K562 (cell line): ENCODE measurements around the gene MIER2. TPM values are rescaled to one million over a fixed set of nuclear protein-coding genes. Genes with fewer than 3 reads are reported as not detected.

Source experiments
- ATAC-seq: fragments of 200-7000 bp; cut with Tn5 transposase; 3 replicates; pipeline ENCODE4 v1.9.1; 2020; ENCODE audit warnings: moderate library complexity
- BruUV-seq: library from RNA; stranded (reverse); fragments of 400-500 nt; replicated peaks from 2 replicates; lab custom pipeline; 2021; lab: Mats Ljungman, UMichigan
- CTCF ChIA-PET: fragments of 300-600 bp; formaldehyde crosslinking; extraction: SDS; loops from one replicate; lab custom pipeline; 2021; ENCODE audit warnings: low intra/inter-chr PET ratio; lab: Yijun Ruan, JAX
- POLR2A ChIA-PET: fragments of 300-600, 350-650 bp; sonication (Branson Sonifier 250); formaldehyde crosslinking; extraction: SDS; loops from one replicate; lab custom pipeline; 2021; ENCODE audit warnings: antibody characterized with exemption, inconsistent platforms; lab: Yijun Ruan, JAX
- DNase-seq, 4 experiments: peaks; one replicate each; pipeline versions ENCODE4 v3.0.0 to v3.0.0-alpha.2; 2011 to 2018; ENCODE audit warnings: low spot score in 3 of 4, mixed read lengths in 3 of 4; ENCODE audit errors: extremely low read depth in 1 of 4
- FAIRE-seq: peaks from 2 replicates; lab custom pipeline; 2011; peaks lifted over from hg19 to GRCh38; lab: Jason Lieb, UNC
- H2AFZ ChIP-seq: 2 replicates; pipeline ENCODE4 v1.6.0; 2011; ENCODE audit warnings: low read depth, low read length, control low read depth, inconsistent platforms
- H3K27ac ChIP-seq: fragments of 200-600 bp; 3 replicates; pipeline ENCODE4 v1.8.0; 2011; ENCODE audit warnings: low read depth, mild to moderate bottlenecking, control low read depth, inconsistent platforms, low read length, moderate library complexity, mixed read lengths; ENCODE audit errors: extremely low read depth
- H3K27me3 ChIP-seq, 2 experiments: fragments of 300-600 bp in 1 of 2; 2 replicates in 1 of 2; 3 replicates in 1 of 2; pipeline versions ENCODE4 v1.6.0 to v1.8.0; 2011; ENCODE audit warnings: inconsistent platforms in 2 of 2, low read length in 2 of 2, mild to moderate bottlenecking in 1 of 2, mixed read lengths in 1 of 2, moderate library complexity in 1 of 2; ENCODE audit not compliant: control insufficient read depth in 2 of 2, insufficient read depth in 2 of 2
- H3K36me3 ChIP-seq: fragments of 300-600 bp; 3 replicates; pipeline ENCODE4 v1.8.0; 2011; ENCODE audit warnings: mild to moderate bottlenecking, low read length, inconsistent platforms; ENCODE audit not compliant: control insufficient read depth, insufficient read depth
- H3K4me1 ChIP-seq, 2 experiments: fragments of 200-600 bp in 1 of 2; replicated peaks in 1 of 2; 2 replicates in 1 of 2; 3 replicates in 1 of 2; pipeline versions ENCODE4 v1.5.1 to v1.8.0; 2011; ENCODE audit warnings: inconsistent platforms in 2 of 2, low read length in 2 of 2, mild to moderate bottlenecking in 1 of 2, mixed read lengths in 1 of 2, moderate library complexity in 1 of 2; ENCODE audit not compliant: control insufficient read depth in 2 of 2, insufficient read depth in 2 of 2
- H3K4me2 ChIP-seq: 2 replicates; pipeline ENCODE4 v1.6.1; 2011; ENCODE audit warnings: low read length, control low read depth, inconsistent platforms, mixed read lengths; ENCODE audit not compliant: insufficient read depth
- H3K4me3 ChIP-seq: fragments of 200-600 bp; sonication (generic), shearing (Covaris generic); 2 replicates; pipeline ENCODE4 v1.5.1; 2016; ENCODE audit warnings: control low read depth, inconsistent platforms
- H3K79me2 ChIP-seq: fragments of 200-600 bp; 3 replicates; pipeline ENCODE4 v1.8.0; 2011; ENCODE audit warnings: low read length, inconsistent platforms; ENCODE audit not compliant: control insufficient read depth, insufficient read depth
- H3K9ac ChIP-seq, 2 experiments: 2 replicates each; pipeline versions ENCODE4 v1.6.0 to v1.6.1; 2011; ENCODE audit warnings: low read depth in 2 of 2, low read length in 2 of 2, control low read depth in 1 of 2, inconsistent platforms in 1 of 2, mild to moderate bottlenecking in 1 of 2, mixed read lengths in 1 of 2; ENCODE audit not compliant: insufficient read depth in 1 of 2
- H3K9me1 ChIP-seq: one replicate; pipeline ENCODE4 v1.6.0; 2011; ENCODE audit warnings: inconsistent platforms, mild to moderate bottlenecking, low read length, moderate library complexity; ENCODE audit not compliant: control insufficient read depth, insufficient read depth
- H3K9me3 ChIP-seq: replicated peaks from 2 replicates; pipeline ENCODE4 v1.5.1; 2011; ENCODE audit warnings: low read depth, low read length, inconsistent platforms; ENCODE audit not compliant: control insufficient read depth, insufficient read depth
- H4K20me1 ChIP-seq: replicated peaks from 2 replicates; pipeline ENCODE4 v1.6.1; 2011; ENCODE audit warnings: low read length, inconsistent platforms, mixed read lengths; ENCODE audit not compliant: control insufficient read depth, insufficient read depth
- ARID2 ChIP-seq: fragments of 450-650 bp; IDR thresholded peaks from 2 replicates; pipeline ENCODE4 v1.6.1; 2017; ENCODE audit warnings: antibody characterized with exemption, mild to moderate bottlenecking
- CSDE1 ChIP-seq, 2 experiments: fragments of 450-650 bp; IDR thresholded peaks; 2 replicates each; pipeline ENCODE4 v1.6.1; 2016; ENCODE audit warnings: mild to moderate bottlenecking in 1 of 2
- E2F4 ChIP-seq: sonication (generic); formaldehyde crosslinking; IDR thresholded peaks from 2 replicates; pipeline ENCODE4 v1.8.0; 2022; ENCODE audit warnings: mild to moderate bottlenecking, low read depth, missing genetic modification reagents
- ELF1 ChIP-seq: fragments of 200-800 bp; sonication (Bioruptor generic); IDR thresholded peaks from 2 replicates; pipeline ENCODE4 v1.6.1; 2016; ENCODE audit warnings: missing genetic modification characterization, missing compliant biosample characterization
- NKRF ChIP-seq: fragments of 450-650 bp; IDR thresholded peaks from 2 replicates; pipeline ENCODE4 v1.6.1; 2016; ENCODE audit warnings: borderline replicate concordance
- NONO ChIP-seq, 2 experiments: fragments of 200-400 bp in 1 of 2; fragments of 450-650 bp in 1 of 2; formaldehyde crosslinking in 1 of 2; IDR thresholded peaks; 2 replicates each; pipeline ENCODE4 v1.6.1; 2017; ENCODE audit warnings: low read depth in 2 of 2, mild to moderate bottlenecking in 2 of 2, moderate library complexity in 2 of 2, low read length in 1 of 2
- NUFIP1 ChIP-seq: fragments of 450-650 bp; IDR thresholded peaks from 2 replicates; pipeline ENCODE4 v1.6.1; 2018; ENCODE audit not compliant: partially characterized antibody
- PHF20 ChIP-seq: fragments of 450-650 bp; IDR thresholded peaks from 2 replicates; pipeline ENCODE4 v1.6.1; 2018; ENCODE audit not compliant: partially characterized antibody
- SETDB1 ChIP-seq: IDR thresholded peaks from one replicate; pipeline ENCODE4 v1.6.1; 2012; ENCODE audit warnings: low read length, control low read depth, inconsistent platforms
- TBP ChIP-seq: optimal IDR thresholded peaks from 2 replicates; pipeline ENCODE3; 2011; ENCODE audit warnings: low read depth, low read length, improper control_type of control experiment
- ZNF175 ChIP-seq: fragments of 200-800 bp; sonication (Bioruptor generic); IDR thresholded peaks from 2 replicates; pipeline ENCODE4 v1.6.1; 2016; ENCODE audit warnings: low read depth, mild to moderate bottlenecking, missing genetic modification characterization, missing compliant biosample characterization
- ZNF282 ChIP-seq: sonication (generic); formaldehyde crosslinking; IDR thresholded peaks from 2 replicates; pipeline ENCODE4 v1.8.1; 2023; ENCODE audit warnings: missing genetic modification reagents
- ZNF592 ChIP-seq: fragments of 450-650 bp; IDR thresholded peaks from 2 replicates; pipeline ENCODE4 v1.6.1; 2017; ENCODE audit warnings: antibody characterized with exemption, mild to moderate bottlenecking
- WGBS: fragments of 100-300 bp; shearing (Covaris generic); methylation state at CpG from one replicate; pipeline ENCODE4 v1.1.6; 2016; ENCODE audit warnings: low coverage, mixed read lengths; ENCODE audit not compliant: insufficient coverage; ENCODE audit errors: missing lambda C conversion rate; 5-methylcytosine and 5-hydroxymethylcytosine counted together
- in situ Hi-C: fragments of 300-500 bp; cut with MboI; formaldehyde crosslinking; loops from 4 replicates; pipeline ENCODE4 v1.15.0; 2018; ENCODE audit warnings: inconsistent platforms, mixed read lengths
- intact Hi-C: fragments of 100-400 bp; cut with micrococcal nuclease; formaldehyde crosslinking; loops from 2 replicates; pipeline ENCODE4 v1.14.2; 2022
- polyA plus RNA-seq, 8 experiments: library from polyadenylated mRNA; depleted of rRNA in 4 of 8; stranded (reverse) in 5 of 8; unstranded in 3 of 8; fragments of >200 nt; fragmentation: Nextera tagmentation in 2 of 8; fragmentation: Illumina TruSeq in 1 of 8; extraction: Ambion mirVana in 2 of 8; extraction: Trizol in 1 of 8; gene quantifications; 2 replicates each; pipeline versions ENCODE4 v1.2.1 to v1.2.3, GENCODE V29; 2011 to 2014; ENCODE audit warnings: inconsistent platforms in 1 of 8, missing spikeins in 1 of 8
- total RNA-seq, 7 experiments: library from RNA; depleted of rRNA in 6 of 7; stranded (reverse); fragments of >200 nt in 6 of 7; fragmentation: Illumina TruSeq in 2 of 7; extraction: Trizol in 2 of 7; gene quantifications; 2 replicates each; pipeline versions ENCODE4 v1.2.1 to v1.2.3, GENCODE V29; 2011 to 2021; ENCODE audit warnings: low replicate concordance in 1 of 7

The MIER2 gene
- total and polyA plus RNA-seq, 9 of the 15 experiments (the other 6 are each of a cell fraction or from before 2014, with no cell fraction given), result 0.46 to 34.7 (median 15.6) TPM

- H3K27ac ChIP-seq, result no peak overlapping the region
- H3K4me1 ChIP-seq, result peaks cover 0 to 14% of the 10 kb centered on the region in 2 experiments; a peak in 2 of 5 replicates
- BruUV-seq, result no TSS peak
- ChIA-PET CTCF (no interaction called here), POLR2A (interaction anchor here (0.6 to 1.2 kb wide), 4 partner anchors 21 to 164 kb away, joined by 3 read pairs; no protein-coding TSS in a partner anchor)
- FAIRE-seq (no peak), DNase-seq (no peak), ATAC-seq (no peak)
- H3K79me2 ChIP-seq, result peaks cover 21% of the 10 kb centered on the region; the same call in 2 of the 3 replicates
- in situ Hi-C loops (no loop called here), intact Hi-C loops (no loop called here)
- H3K4me2 ChIP-seq, result no peak overlapping the region
- no peak overlapping the region for H2AFZ ChIP-seq
- no peaks in the 10 kb centered on the region for H4K20me1 ChIP-seq
- H3K36me3 ChIP-seq, result peaks cover 63% of the 10 kb centered on the region
- peaks cover 4% of the 10 kb centered on the region for H3K9me1 ChIP-seq
- H3K27me3 ChIP-seq, result no peaks in the 10 kb centered on the region
- no peak overlapping the region for H3K4me3 ChIP-seq
- 81% methylated on average over 16 of the region's 22 CpGs for WGBS
- H3K9me3 ChIP-seq, result peaks cover 3% of the 10 kb centered on the region; the same call in 1 of the 2 replicates
- peak overlapping the region in 1 of 2 experiments; percentile 4; a peak in 1 of 4 replicates for H3K9ac ChIP-seq
- TF ChIP-seq TBP, result no peak
- TF ChIP-seq E2F4 (CRISPR knock-in tag), result no peak
- TF ChIP-seq NUFIP1, result no peak
- no peak for TF ChIP-seq ARID2
- TF ChIP-seq NKRF, result no peak
- TF ChIP-seq NONO (IDR thresholded peaks at IDR 0.05; ENCODE audit: low read depth in 2 of 2, low read length in 1 of 2), result no peak
- no peak for TF ChIP-seq ZNF175 (CRISPR knock-in tag)
- no peak for TF ChIP-seq SETDB1
- no peak for TF ChIP-seq CSDE1 (IDR thresholded peaks at IDR 0.05)
- TF ChIP-seq PHF20, result no peak
- TF ChIP-seq ELF1 (tag), result no peak
- TF ChIP-seq ZNF592, result no peak
- no peak for TF ChIP-seq ZNF282 (CRISPR knock-in tag)
Measured at GRCh38 chr19:313988-314815, 30.4 kb downstream of the MIER2 start.
